HG02885 (cell line): Measurements from ENCODE around the gene PBLD.
"Not testable (repeated sequence)": the region's sequence is repeated elsewhere in the genome, so short reads cannot be mapped to it uniquely, and the experiment has no call there.

Experiments
- ATAC-seq: cut with Tn5 transposase; IDR thresholded peaks from one replicate; pipeline ENCODE4 v1.9.1; 2021; ENCODE audit warnings: mild to moderate bottlenecking; ENCODE audit not compliant: unreplicated experiment, poor library complexity

The PBLD gene

DNA sequence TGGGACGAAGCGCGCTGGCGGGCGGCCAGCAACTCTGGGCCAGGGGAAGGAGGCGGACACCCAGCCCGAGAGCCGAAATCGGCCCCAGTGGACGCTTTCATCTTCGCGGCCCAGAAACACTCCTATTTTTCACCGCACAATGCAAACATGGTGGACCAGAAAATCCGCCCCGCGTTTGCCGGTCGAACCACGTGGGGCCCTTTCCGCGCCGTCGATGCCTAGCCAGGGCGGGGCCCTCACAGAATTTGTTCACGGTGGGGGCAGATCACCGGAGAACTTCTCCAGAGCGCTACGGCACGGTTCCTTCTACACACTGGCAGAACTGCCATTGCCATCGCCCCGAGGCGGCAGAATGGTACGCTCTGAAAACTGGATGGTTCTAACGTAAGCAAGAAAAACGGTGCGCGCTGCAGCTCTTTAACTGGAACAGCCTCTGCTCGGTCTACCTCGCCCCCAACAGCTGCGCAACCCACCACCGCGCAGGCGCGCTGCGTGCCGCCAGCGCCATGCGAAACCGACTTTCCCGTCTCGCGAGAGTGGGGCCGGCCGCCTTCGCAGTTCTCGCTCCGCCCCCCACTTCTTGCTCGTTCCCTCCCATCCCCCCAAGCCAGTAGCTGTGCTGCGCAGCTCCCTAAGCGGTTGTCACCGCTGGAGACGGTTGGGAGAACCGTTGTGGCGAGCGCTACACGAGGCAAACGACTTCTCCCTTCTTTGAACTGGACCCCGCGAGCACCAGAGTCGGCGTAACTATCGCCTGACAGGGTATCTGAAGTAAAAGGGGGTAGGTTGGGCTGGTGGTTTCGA is 1.1 kb downstream of the PBLD start, which contains the start of gene HNRNPH3:
TSS of gene HNRNPH3 (plus strand) at position 610 of the 804 bp plus-strand sequence. CDS start 5,158 bp downstream, outside the sequence.
- peak; percentile 82 for ATAC-seq

DNA sequence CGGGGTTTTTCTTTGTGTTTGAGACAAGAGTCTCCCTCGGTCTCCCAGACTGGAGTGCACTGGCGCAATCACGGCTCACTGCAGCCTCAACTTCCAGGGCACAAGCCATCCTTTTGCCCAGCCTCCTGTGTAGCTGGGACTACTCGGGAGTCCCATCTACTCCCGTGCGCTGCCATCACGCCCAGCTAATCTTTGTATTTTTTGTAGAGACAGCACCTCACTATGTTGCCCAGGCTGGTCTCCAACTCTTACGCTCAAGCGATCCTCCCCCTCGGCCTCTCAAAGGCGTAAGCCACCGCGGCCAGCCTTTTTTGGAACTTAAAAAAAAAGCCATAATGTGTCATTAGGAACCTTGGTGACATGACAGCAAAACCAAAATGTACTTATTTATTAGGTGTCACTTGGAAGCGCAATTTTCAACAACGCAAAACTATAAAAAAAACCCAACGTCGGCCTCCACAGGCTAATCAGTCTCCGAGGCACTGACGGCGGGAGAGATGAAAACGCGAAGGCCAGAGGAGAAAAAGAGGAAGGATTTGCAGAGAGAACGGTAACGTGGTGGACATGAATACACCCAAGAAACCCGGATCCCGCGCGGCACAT is 1.8 kb downstream of the PBLD start:
- ATAC-seq = no peak

DNA sequence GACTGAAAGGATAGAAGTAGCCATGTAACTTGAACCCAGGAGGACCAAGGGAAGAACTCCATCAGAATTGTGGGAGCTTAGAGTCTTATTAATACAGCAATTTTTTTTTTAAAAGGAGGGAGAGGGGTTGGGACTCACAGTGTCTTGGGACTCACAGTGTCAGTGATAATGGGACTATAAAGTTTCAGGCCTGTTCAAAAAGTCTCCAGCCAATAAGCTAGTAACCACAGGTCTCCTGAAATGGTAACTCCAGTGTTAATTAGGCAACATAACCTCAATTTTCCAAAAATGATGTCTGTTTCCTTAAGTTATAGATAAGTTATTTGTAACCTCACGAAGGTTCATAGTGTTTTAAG is 3.2 kb downstream of the PBLD start:
- ATAC-seq = no peak

DNA sequence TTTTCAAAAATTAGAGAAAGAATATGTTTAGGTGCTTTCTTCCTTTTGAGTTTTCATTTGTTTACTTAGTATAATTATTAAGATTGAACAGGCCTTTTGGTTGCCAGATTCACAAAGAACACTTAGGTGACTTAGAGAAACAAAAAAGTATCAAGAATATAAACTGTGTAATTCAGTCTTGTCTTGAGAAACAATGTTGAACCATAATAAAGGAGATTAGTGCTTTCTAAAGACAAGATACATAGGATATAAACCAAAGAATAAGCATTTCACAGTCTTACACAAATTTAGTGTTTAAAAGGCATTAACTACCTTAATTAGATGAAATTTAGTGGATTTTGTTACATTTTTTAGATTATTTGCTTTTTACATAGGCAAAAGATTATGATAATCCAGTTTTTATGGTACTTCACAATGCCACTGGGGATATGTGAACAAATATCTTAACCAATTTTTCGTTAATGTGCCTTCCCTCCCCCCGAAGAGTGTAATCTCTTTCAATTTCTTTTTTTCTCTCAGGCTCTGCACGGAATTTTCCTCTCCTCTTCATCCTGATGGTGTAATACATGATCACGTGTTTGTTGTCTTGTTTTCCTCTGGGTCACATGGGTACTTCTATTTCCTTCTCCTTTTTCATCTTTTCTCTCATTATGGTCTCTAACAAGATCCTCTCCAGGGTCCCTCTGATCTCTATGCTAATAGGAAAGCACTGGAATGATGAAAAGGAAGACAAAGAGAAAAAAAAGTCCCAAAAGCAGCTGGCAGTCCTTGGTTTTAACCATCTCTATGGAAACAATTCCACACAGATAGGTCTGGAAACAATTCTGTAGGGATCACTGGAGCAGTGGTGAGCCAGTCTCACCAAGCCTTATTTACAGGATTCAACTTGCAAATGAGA is 4.6 kb downstream of the PBLD start:
- no peak for ATAC-seq

DNA sequence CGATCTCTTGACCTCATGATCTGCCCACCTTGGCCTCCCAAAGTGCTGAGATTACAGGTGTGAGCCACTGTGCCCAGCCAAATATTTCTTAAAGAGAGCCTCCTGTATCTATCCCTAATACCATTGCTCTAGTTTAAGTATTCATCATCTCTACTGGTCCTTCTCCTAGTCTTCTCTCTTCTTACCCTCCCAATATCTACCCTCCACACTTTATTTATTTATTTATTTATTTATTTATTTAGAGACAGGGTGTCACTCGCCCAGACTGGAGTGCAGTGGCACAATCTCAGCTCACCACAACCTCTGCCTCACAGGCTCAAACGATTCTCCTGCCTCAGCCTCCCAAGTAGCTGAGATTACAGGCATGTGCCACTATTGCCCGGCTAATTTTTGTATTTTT is 8.3 kb downstream of the PBLD start:
- ATAC-seq = not testable (repeated sequence)

DNA sequence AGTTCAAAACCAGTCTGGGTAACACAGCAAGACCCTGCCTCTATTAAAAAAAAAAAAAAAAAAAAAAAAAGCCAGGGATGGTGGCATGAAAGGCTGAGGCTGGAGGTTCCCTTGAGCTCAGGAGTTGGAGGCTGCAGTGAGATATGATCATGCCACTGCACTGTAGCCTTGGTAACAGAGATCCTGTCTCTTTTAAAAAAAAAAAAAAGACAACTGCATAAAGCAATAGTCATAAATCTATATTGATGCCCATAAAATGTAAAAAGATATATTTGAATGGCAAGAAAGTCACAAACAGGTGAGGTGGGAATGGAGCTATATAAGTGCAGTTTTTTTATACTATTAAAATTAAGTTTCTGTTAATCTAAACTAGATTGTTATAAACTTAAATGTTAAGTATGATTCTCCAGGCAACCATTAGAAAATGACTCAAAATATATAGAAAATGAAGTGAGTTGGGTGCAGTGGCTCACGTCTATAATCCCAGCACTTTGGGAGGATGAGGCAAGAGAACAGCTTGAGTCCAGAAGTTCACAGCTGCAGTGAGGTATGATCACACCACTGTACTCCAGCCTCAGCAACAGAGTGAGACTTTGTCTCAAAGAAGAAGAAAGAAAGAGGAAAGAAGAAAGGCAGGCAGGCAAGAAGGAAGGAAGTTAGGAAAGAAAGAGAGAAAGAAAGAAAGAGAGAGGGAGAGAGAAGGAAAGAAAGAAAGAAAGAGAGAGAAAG is 14.2 kb downstream of the PBLD start:
- no peak for ATAC-seq

DNA sequence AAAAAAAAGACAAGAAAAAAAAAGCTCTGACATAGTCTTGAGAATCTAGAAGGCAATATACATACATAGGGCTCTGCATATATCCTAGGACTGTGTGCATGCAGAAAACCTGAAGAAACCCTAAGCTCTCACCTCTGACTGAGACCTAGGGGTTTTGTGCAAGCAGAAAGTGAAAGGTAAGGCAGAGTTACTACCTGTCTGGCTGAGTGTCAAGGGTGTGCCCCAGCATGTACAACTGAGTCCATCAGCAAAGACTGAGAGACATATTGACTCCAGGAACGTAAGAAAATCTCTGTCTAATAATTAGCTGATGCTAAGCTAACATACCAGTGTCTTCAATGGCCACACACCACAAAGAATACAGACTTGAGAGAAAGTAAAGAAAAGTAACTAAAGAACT is 17.1 kb downstream of the PBLD start:
- ATAC-seq = no peak

DNA sequence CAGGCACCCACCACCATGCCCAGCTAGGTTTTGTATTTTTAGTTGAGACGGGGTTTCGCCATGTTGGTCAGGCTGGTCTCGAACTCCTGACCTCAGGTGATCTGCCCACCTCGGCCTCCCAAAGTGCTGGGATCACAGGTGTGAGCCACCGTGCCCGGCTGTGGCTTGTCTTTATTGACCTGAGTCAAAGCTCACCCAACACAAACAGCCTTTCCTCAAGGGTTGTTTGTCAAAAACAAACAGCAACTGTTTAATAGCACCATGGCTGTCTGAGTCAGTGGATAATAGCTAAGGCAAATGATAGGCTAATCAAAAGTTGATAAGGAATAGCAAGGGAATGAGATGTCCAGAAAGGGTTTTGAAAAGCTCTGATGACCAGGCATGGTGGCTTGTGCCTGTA is 17.8 kb downstream of the PBLD start:
- ATAC-seq = not testable (repeated sequence)

DNA sequence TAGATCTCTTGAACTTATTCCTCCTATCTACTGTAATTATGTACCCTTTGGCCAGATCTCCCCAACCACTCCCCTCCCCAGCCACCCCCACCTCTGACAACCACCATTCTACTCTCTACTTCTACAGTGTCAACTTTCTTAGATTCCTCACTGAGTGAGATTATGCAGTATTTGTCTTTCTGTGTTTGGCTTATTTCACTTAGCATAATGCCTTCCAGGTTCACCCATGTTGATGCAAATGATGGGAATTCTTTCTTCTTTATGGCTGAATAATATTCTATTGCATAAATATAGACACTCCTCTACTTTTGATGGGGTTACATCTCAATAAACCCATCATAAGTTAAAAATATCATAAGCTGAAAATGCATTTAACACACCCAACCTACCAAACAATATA is 22.2 kb downstream of the PBLD start:
- ATAC-seq = no peak

DNA sequence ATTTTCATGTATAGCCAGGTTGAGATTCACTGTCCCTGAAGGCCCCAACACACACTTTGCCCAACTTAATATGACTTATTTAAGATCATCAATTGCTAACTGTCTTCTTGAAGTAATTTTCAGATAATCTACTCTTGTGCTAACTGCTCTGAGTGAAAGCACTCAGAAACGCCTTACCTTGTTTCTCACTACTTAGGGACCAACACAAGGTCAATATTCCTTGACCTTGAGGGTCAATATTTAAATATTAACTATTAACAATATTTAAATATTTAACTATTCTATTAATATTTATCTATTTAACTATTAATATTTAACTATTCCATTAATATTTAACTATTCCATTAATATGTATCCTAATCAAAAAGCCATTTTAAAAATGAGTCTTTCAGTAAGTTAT is 26.9 kb downstream of the PBLD start:
- no peak for ATAC-seq

DNA sequence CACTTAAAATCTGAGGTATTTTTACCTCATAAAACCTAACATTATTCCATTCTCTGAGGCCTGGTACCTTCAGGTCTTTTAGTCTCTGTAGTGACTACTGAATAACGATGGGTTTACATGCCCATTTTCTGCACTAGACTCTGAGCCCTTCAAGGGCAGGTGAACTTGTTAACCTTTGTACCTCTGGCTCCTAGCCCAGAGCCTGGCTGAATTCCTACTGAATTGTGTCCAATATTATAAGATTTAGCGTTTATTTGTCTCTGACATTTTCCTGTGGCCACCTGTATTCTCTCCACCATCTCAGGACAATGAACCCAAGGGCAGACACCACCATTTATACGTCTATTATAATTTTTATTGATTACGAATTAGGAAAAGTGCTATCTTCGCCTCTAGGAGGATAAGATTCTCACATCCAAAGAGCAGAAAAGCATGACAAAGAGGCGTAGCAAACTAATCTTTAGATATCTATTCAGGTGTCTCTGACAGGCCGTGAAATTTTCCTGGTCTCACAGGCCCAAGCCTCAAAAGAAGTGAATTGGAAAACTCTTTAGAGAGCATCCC is 28.8 kb downstream of the PBLD start:
- no peak for ATAC-seq

DNA sequence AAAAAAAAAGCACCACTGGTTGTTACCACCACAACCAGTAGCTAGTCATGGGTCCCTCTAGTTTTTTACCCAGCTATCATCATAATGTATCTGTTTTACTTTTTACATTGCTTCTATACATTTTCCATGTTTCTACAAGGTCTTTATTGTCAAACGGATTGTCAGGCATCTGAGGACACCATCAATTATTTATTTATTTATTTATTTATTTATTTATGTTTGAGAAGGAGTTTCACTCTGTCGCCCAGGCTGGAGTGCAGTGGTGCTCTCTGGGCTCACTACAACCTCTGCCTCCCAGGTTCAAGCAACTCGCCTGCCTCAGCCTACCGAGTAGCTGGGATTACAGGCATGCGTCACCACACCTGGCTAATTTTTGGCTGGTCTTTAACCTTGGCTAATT is 29.9 kb downstream of the PBLD start:
- ATAC-seq = no peak

DNA sequence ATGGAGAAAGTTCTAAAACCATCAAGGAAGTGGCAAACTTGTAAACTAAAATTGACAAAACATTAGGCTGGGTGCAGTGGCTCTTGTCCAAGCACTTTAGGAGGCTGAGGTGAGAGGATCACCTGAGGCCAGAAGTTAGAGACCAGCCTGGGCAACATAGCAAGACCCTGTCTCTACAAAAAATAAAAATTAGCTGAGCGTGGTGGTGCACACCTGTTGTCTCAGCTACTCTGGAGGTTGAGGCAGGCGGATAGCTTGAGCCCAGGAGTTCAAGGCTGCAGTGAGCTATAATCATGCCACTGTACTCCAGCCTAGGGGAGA is 30.3 kb downstream of the PBLD start:
- peak; percentile 22 for ATAC-seq

DNA sequence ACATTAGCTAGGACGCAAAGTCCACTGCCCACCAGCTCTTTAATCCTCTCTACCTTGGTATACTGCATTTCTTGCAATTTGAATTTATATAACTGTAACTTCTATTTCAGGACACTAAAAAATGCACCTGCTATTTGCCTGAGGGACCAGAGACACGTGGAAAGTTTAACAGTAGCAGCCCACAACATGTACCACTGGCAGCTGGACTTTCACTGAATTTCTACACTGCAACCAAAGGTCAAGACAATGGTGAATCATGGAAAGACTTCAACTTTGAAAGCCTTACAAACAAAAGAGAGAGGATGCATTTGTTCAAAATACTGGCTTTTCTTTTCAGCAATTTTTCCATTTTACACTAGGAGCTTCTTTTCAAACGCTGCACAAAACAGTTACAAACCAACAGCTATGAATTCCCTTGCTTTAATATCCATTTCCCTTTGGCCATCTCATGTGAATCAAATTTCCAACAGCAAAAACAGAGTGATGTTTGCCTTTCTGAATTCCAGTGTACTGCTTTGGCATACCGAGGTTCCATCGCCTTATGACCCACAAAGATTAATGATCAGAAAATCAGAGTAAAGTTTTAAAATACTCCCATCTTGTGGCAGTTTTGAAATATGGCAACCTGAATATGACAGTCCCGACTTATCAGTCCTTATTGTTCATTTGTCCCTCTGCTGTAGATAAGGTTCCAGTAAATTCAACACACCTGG is 30.8 kb downstream of the PBLD start:
- peak; percentile 74 for ATAC-seq

DNA sequence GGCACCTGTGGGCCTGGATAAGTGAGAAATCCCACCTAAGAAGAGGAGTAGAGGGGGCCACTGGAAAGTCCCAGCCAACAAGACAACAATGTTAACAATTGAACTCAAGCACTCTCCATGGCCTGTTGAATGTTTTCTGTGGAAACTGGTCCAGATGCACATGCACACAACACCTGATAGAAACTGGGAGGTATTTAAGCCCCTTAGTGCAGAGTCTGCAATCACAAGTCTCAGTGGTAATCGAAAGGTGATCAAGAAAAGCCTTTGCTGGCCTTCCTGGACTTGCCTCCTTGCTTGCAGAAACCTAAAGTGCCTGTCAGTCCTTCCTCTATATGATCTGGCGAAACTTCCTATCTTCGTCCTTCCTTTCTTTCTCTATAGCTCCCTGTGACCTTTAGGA is 31.4 kb downstream of the PBLD start:
- ATAC-seq = no peak

DNA sequence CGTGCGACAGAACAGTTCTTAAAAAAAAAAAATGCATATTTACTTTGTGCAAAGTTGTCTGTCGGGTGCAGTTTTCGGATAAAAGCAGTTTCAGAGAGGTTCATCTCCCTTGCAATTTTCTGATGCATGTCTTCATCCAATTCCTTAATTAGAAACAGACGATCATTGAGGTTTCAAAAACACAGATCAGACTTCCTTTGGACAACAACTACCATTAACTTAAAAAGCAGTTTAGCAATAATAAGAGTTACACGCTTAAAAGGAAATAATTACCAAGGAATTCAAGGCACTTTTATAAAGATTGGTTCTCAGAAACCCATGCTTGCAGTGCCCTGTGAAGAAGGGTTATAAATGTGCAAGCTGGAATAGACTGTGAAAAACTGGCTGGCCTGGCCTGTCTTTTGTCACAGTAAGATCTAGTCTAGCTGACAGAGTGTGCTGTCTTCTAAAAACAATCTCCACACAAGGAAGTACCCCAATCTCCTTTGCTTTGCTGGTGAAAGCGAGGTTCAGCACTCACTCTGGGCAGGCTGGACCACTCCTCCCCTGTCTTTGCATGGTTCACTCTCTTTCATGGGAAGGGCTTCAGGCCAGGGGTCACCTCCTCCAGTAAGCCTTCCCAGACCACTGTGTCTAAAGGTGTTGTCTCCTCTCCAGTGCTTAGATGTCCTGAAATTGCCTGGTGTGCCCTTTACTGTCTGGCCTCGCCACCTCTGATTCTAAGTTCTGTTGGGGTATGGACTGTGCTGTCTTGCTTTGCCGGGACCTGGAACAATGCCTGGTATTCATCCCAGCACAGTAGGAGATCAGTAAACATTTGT is 35.7 kb downstream of the PBLD start:
- ATAC-seq = no peak

DNA sequence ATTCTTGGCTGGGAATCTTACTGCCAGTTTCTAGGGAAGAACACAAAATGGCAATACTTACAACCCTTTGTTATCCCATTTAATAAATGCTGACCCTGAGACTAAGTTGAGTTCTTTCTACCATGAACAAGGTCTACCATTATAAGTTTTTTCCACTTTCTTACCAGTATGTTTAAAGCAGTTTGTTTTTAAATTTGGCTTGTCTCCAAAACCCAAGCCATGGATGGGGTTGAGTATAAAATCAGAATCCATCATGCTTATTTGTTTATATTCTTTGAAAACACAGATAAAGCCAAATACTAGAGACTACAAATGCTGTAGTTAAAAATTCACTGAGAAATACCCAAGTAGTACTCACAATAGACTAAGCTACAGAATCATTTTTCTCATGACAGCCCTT is 42.0 kb downstream of the PBLD start:
- no peak for ATAC-seq

DNA sequence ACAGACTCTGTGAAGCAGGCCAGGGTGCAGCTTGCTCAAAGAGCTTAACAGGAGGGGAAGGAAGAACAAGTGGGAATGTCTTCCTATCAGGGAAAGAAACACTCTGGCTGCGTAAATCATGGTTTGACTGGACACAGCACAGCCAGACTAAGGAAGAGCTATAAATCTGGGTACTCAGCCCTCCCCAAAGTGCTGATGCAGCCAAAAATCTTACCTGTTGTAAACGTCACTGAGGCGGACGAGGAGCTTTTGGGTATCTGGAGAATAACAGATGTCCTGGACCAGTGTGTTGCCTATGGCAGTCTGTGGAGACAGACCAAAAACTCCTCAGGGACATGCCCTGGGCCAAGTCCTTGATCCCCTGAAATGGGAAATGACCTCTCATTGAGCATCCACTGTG is 44.0 kb downstream of the PBLD start:
- no peak for ATAC-seq
